Neutrophil (primary cell): Measurements from ENCODE around the gene ZNF2.
A peak's percentile ranks its signal among the peaks of the same experiment; 100 is the strongest.

Source experiments
- H3K27ac ChIP-seq: fragments of 200-600 bp; sonication (generic); 2 replicates; pipeline ENCODE4 v1.5.1; 2016; ENCODE audit warnings: mild to moderate bottlenecking, moderate library complexity
- H3K27me3 ChIP-seq: fragments of 200-600 bp; sonication (generic); 2 replicates; pipeline ENCODE4 v1.6.0; 2016; ENCODE audit warnings: mild to moderate bottlenecking
- H3K36me3 ChIP-seq: fragments of 200-600 bp; sonication (generic); 2 replicates; pipeline ENCODE4 v1.5.1; 2017
- H3K4me1 ChIP-seq, 2 experiments: fragments of 200-600 bp in 1 of 2; sonication (generic) in 1 of 2; 1 replicate in 1 of 2; 2 replicates in 1 of 2; pipeline versions ENCODE4 v1.5.1 to v1.6.1; 2013 to 2016; ENCODE audit warnings: low read depth in 1 of 2, low read length in 1 of 2, mild to moderate bottlenecking in 1 of 2, moderate library complexity in 1 of 2; ENCODE audit not compliant: control insufficient read depth in 1 of 2, insufficient read depth in 1 of 2
- H3K4me3 ChIP-seq, 2 experiments: fragments of 200-600 bp in 1 of 2; sonication (generic) in 1 of 2; 1 replicate in 1 of 2; 2 replicates in 1 of 2; pipeline ENCODE4 v1.5.1; 2013 to 2016; ENCODE audit warnings: low read depth in 1 of 2, low read length in 1 of 2, mild to moderate bottlenecking in 1 of 2, moderate library complexity in 1 of 2
- H3K9me3 ChIP-seq: fragments of 200-600 bp; sonication (generic); 2 replicates; pipeline ENCODE4 v1.5.1; 2016
- TF ChIP-seq, protein P1 (sequence below): fragments of 200-600 bp; sonication (generic); IDR thresholded peaks from 2 replicates; pipeline ENCODE4 v1.5.1; 2016; ENCODE audit warnings: antibody characterized with exemption

Gene ZNF2

DNA sequence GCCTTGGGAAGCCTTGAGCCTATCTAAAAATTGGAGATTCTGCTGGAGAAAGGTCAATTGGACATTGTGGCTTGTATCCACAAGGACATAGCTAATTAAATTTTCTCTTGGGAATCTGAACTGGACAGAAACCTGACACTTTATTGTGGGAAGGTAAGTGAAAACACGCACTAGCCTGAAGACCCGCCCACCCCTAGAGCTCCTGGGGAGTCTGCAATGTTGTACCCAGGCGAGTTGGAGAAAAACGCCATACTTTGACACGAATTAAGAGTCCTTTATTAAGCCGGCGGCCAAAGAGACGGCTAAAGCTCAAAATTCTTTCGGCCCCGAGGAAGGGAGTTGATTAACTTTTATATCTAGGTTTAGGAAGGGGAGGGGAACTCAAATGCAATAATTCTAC lies 40.5 kb downstream of the ZNF2 start:
- Histone ChIP-seq H3K9me3 (no peaks in the 10 kb centered on the region), H3K27me3 (peaks cover 23% of the 10 kb centered on the region), H3K4me3 (no peak overlapping the region), H3K27ac (no peak overlapping the region), H3K36me3 (no peaks in the 10 kb centered on the region), H3K4me1 (peaks cover 4 to 11% of the 10 kb centered on the region in 2 experiments)
- TF ChIP-seq, protein P1, sequence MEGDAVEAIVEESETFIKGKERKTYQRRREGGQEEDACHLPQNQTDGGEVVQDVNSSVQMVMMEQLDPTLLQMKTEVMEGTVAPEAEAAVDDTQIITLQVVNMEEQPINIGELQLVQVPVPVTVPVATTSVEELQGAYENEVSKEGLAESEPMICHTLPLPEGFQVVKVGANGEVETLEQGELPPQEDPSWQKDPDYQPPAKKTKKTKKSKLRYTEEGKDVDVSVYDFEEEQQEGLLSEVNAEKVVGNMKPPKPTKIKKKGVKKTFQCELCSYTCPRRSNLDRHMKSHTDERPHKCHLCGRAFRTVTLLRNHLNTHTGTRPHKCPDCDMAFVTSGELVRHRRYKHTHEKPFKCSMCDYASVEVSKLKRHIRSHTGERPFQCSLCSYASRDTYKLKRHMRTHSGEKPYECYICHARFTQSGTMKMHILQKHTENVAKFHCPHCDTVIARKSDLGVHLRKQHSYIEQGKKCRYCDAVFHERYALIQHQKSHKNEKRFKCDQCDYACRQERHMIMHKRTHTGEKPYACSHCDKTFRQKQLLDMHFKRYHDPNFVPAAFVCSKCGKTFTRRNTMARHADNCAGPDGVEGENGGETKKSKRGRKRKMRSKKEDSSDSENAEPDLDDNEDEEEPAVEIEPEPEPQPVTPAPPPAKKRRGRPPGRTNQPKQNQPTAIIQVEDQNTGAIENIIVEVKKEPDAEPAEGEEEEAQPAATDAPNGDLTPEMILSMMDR: no peak

DNA sequence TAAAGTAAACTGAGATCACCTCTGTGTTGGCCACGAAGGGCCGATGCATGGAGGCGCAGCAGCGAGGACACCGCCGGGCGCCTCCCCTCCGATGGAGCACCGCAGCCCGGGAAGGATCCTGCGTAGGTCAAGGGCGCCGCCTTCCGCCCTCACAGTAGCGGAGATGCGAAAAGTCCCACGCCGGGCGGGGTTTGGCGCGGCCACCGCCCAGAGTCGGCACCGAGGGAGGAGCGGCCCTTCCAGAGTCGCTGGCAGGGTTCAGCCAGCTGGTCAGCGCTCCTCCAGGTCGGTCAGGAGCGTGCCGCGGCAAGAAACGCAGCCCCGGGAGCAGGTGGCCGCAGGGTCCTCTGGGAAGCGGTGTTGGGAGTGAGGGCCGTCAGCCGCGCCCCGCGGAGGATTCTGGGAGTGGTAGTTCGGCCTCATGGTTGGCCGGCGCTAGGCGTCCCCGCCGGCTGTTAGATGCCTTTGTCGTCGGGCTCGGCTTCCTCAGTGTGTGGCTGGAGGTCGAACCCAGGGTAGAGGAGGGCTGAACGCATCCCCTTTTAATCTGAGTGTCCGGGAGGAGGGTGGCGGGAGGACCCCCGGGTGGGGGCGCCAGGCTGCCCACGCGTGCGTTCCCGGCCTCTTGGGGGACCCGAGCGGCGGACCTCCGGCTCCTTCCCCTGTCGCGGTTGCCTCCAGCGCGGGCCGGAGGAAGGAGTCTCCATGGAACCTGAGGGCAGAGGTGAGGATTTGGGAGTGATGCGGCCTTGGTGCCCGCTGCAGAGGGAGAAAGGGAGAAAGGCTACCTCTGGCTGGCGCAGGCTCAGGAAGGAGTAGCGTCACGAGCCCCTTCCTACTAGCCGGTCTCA lies 41.7 kb downstream of the ZNF2 start, which contains the start of gene ZNF892:
TSS of gene ZNF892 (plus strand) at position 411 of the 851 bp plus-strand sequence. CDS start at position 706, 295 bp downstream.
- Histone ChIP-seq H3K4me1 (peaks cover 4 to 11% of the 10 kb centered on the region in 2 experiments), H3K9me3 (no peaks in the 10 kb centered on the region), H3K27me3 (peaks cover 23% of the 10 kb centered on the region), H3K4me3 (peak within 1 kb of the TSS; percentile 64 to 78), H3K36me3 (no peaks in the 10 kb centered on the region), H3K27ac (peak within 1 kb of the TSS; percentile 37)
- TF ChIP-seq, protein P1: no peak

DNA sequence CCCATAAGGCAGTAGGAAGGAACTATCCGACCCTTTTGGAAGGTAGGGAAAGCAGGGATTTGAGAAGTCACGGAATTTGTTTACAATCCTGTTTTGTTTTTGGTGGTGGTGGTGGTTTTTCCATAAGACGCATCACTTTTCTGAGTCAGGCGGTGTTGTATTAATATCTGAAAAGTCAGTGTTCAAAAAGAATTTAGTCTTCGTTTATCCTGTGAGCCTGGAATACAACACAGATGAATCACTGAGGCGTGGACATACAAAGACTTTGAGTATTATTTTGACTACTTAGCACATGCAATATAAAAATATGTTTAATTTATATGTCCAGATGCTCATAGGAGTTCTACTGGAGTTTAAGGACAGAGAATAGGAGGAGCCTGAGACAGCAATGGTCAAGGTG lies 42.5 kb downstream of the ZNF2 start:
- H3K4me3 ChIP-seq: peak overlapping the region in 1 of 2 experiments; percentile 78
- TF ChIP-seq, protein P1: no peak

DNA sequence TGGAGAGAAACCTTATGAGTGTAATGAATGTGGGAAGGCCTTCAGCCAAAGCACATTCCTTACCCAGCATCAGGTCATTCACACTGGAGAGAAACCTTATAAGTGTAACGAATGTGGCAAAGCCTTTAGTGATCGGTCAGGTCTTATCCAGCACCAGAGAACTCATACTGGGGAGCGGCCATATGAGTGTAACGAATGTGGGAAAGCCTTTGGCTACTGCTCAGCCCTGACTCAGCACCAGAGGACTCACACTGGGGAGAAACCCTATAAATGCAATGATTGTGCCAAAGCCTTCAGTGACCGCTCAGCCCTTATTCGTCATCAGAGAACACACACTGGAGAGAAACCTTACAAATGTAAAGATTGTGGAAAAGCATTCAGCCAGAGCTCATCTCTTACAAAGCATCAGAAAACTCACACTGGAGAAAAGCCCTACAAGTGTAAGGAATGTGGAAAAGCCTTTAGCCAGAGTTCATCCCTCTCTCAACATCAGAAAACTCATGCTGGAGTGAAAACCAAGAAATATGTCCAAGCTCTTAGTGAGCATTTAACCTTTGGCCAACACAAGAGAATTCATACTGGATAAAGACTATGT lies 49.5 kb downstream of the ZNF2 start:
- H3K4me3 ChIP-seq: no peak overlapping the region
- H3K9me3 ChIP-seq: peaks cover 36% of the 10 kb centered on the region
- no peak overlapping the region for H3K27ac ChIP-seq
- TF ChIP-seq, protein P1: no peak
- no peaks in the 10 kb centered on the region for H3K36me3 ChIP-seq
- no peaks in the 10 kb centered on the region for H3K27me3 ChIP-seq
- H3K4me1 ChIP-seq: no peaks in the 10 kb centered on the region

More for the DNA sequence above, 42.5 kb downstream of the ZNF2 start:
- Histone ChIP-seq H3K27me3 (peaks cover 23% of the 10 kb centered on the region), H3K36me3 (no peaks in the 10 kb centered on the region), H3K27ac (no peak overlapping the region), H3K4me1 (peaks cover 4 to 11% of the 10 kb centered on the region in 2 experiments), H3K9me3 (no peaks in the 10 kb centered on the region)

DNA sequence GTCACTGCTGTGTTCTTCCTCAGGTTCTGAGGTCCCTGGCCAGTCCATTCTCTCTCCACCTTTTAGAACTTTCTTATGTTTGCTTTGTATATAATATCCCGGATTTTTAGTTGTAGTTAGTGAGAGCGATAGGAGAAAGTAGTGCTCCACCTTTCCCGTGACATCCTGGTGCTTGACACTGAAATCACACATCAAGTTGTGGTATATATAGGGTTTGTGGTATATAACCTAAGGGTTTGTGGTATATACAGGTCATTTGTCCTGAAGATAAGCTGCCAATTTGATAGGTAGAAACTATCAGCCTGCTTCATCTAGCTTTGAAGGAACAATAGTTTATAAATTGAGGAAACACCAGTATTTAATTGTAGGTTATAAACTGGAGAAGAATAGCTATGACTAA lies 54.8 kb downstream of the ZNF2 start:
- Histone ChIP-seq H3K27ac (no peak overlapping the region), H3K4me3 (no peak overlapping the region), H3K36me3 (no peaks in the 10 kb centered on the region), H3K27me3 (no peaks in the 10 kb centered on the region), H3K9me3 (peaks cover 17% of the 10 kb centered on the region), H3K4me1 (no peaks in the 10 kb centered on the region)
- TF ChIP-seq, protein P1: no peak
